HL-60 (cell line): ENCODE data around the gene FGB.

Experiments
- CTCF ChIP-seq: IDR thresholded peaks from one replicate; pipeline ENCODE4 v1.5.1; 2011; ENCODE audit warnings: low read length, control low read depth, inconsistent platforms; ENCODE audit not compliant: insufficient read depth
- GABPA ChIP-seq: IDR thresholded peaks from 2 replicates; pipeline ENCODE4 v1.6.1; 2012; ENCODE audit warnings: low read depth
- POLR2AphosphoS5 ChIP-seq: IDR thresholded peaks from 2 replicates; pipeline ENCODE4 v1.6.1; 2012; ENCODE audit warnings: low read depth
- TF ChIP-seq, protein P1 (sequence below): IDR thresholded peaks from 2 replicates; pipeline ENCODE4 v1.6.1; 2012; ENCODE audit warnings: low read depth; ENCODE audit not compliant: insufficient replicate concordance

DNA sequence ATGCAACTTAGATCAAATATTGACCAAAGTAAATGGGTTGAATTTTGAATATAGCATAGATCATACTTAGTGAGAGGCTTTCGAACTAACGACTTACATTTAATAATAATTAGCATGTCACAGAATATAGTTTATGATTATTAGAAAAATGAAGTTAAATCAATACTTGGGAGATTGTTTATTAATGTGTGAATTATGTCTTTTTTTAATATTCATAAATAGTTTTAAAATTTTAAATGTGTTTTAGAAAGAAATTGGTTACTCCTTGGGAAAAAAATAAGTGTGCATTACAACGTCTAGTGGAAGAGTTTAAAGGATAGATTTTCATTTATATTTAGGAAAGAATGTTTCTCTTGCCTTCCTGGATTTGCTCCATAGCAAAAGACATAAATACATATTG, 20.4 kb downstream of the FGB start:
- TF ChIP-seq CTCF (no peak), GABPA (no peak), POLR2AphosphoS5 (no peak)
- TF ChIP-seq, protein P1, sequence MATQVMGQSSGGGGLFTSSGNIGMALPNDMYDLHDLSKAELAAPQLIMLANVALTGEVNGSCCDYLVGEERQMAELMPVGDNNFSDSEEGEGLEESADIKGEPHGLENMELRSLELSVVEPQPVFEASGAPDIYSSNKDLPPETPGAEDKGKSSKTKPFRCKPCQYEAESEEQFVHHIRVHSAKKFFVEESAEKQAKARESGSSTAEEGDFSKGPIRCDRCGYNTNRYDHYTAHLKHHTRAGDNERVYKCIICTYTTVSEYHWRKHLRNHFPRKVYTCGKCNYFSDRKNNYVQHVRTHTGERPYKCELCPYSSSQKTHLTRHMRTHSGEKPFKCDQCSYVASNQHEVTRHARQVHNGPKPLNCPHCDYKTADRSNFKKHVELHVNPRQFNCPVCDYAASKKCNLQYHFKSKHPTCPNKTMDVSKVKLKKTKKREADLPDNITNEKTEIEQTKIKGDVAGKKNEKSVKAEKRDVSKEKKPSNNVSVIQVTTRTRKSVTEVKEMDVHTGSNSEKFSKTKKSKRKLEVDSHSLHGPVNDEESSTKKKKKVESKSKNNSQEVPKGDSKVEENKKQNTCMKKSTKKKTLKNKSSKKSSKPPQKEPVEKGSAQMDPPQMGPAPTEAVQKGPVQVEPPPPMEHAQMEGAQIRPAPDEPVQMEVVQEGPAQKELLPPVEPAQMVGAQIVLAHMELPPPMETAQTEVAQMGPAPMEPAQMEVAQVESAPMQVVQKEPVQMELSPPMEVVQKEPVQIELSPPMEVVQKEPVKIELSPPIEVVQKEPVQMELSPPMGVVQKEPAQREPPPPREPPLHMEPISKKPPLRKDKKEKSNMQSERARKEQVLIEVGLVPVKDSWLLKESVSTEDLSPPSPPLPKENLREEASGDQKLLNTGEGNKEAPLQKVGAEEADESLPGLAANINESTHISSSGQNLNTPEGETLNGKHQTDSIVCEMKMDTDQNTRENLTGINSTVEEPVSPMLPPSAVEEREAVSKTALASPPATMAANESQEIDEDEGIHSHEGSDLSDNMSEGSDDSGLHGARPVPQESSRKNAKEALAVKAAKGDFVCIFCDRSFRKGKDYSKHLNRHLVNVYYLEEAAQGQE = no peak
